ENCODE data around the gene PRXL2A. TPM values are rescaled to one million over a fixed set of nuclear protein-coding genes. Genes with fewer than 3 reads are reported as not detected.
"Not testable (repeated sequence)": the region's sequence is repeated elsewhere in the genome, so short reads cannot be mapped to it uniquely, and the experiment has no call there.

Gene PRXL2A
- total RNA-seq, 1 donor from 2014 or later, result 117 TPM

GRCh38 chr10:80468002-80468401 lies 59.7 kb downstream of the PRXL2A start:
- ATAC-seq (peak; percentile 84), DNase-seq (ENCODE audit: low spot score) (peak; percentile 21)
- intact Hi-C loops (cut with DNase I), result no loop called here

GRCh38 chr10:80468806-80469421 lies 60.6 kb downstream of the PRXL2A start:
- intact Hi-C loops (cut with DNase I), result no loop called here

GRCh38 chr10:80470266-80470665 lies 61.9 kb downstream of the PRXL2A start:
- intact Hi-C loops (cut with DNase I), result no loop called here
- DNase-seq (ENCODE audit: low spot score) (peak; percentile 31), ATAC-seq (no peak)

More at GRCh38 chr10:80468806-80469421, 60.6 kb downstream of the PRXL2A start:
- ATAC-seq (no peak), DNase-seq (ENCODE audit: low spot score) (peak; percentile 45)

- peak; percentile 30 for DNase-seq (ENCODE audit: low spot score)
- intact Hi-C loops (cut with DNase I), result no loop called here
- no peak for ATAC-seq
Observed at GRCh38 chr10:80471001-80471400, 62.6 kb downstream of the PRXL2A start.

GRCh38 chr10:80471715-80472233 lies 63.4 kb downstream of the PRXL2A start:
- ATAC-seq, result no peak
- intact Hi-C loops (cut with DNase I), result no loop called here
- peak; percentile 31 for DNase-seq (ENCODE audit: low spot score)

GRCh38 chr10:80472234-80473095 lies 64.1 kb downstream of the PRXL2A start:
- peak; percentile 30 for DNase-seq (ENCODE audit: low spot score)
- intact Hi-C loops (cut with DNase I), result no loop called here
- no peak for ATAC-seq

- intact Hi-C loops (cut with DNase I), result no loop called here
- ATAC-seq, result no peak
Observed at GRCh38 chr10:80473096-80473657, 64.8 kb downstream of the PRXL2A start.

GRCh38 chr10:80473692-80474596 lies 65.6 kb downstream of the PRXL2A start:
- no peak for ATAC-seq
- intact Hi-C loops (cut with DNase I), result no loop called here
- peak; percentile 37 for DNase-seq (ENCODE audit: low spot score)

More at GRCh38 chr10:80473096-80473657, 64.8 kb downstream of the PRXL2A start:
- DNase-seq (ENCODE audit: low spot score), result peak; percentile 53

GRCh38 chr10:80474597-80474910 lies 66.2 kb downstream of the PRXL2A start:
- intact Hi-C loops (cut with DNase I), result no loop called here
- DNase-seq (ENCODE audit: low spot score) (no peak), ATAC-seq (no peak)

- DNase-seq (ENCODE audit: low spot score), result peak; percentile 52
- intact Hi-C loops (cut with DNase I), result no loop called here
- no peak for ATAC-seq
Observed at GRCh38 chr10:80474941-80475340, 66.6 kb downstream of the PRXL2A start.

- DNase-seq (ENCODE audit: low spot score), result peak; percentile 13
- ATAC-seq; intact Hi-C loops (cut with DNase I): not testable (repeated sequence)
Observed at GRCh38 chr10:80475641-80476040, 67.3 kb downstream of the PRXL2A start.

GRCh38 chr10:80476685-80477084 lies 68.3 kb downstream of the PRXL2A start:
- ATAC-seq (peak; percentile 83), DNase-seq (ENCODE audit: low spot score) (peak; percentile 17)
- intact Hi-C loops (cut with DNase I), result no loop called here

GRCh38 chr10:80477813-80478212 lies 69.5 kb downstream of the PRXL2A start:
- DNase-seq (ENCODE audit: low spot score), result no peak
- no peak for ATAC-seq

GRCh38 chr10:80480373-80480772 lies 72.0 kb downstream of the PRXL2A start:
- intact Hi-C loops (cut with DNase I); ATAC-seq; DNase-seq (ENCODE audit: low spot score): not testable (repeated sequence)

More at GRCh38 chr10:80477813-80478212, 69.5 kb downstream of the PRXL2A start:
- intact Hi-C loops (cut with DNase I), result no loop called here

- peak; percentile 10 for DNase-seq (ENCODE audit: low spot score)
- no peak for ATAC-seq
- intact Hi-C loops (cut with DNase I), result no loop called here
Observed at GRCh38 chr10:80480852-80481251, 72.5 kb downstream of the PRXL2A start.

- intact Hi-C loops (cut with DNase I), result no loop called here
- ATAC-seq, result peak; percentile 72
- no peak for DNase-seq (ENCODE audit: low spot score)
Observed at GRCh38 chr10:80484243-80484642, 75.9 kb downstream of the PRXL2A start.

- ATAC-seq (no peak), DNase-seq (ENCODE audit: low spot score) (no peak)
- intact Hi-C loops (cut with DNase I), result no loop called here
Observed at GRCh38 chr10:80484676-80485075, 76.3 kb downstream of the PRXL2A start.

- intact Hi-C loops (cut with DNase I), result no loop called here
Observed at GRCh38 chr10:80485076-80485945, 77.0 kb downstream of the PRXL2A start.

More at GRCh38 chr10:80485076-80485945, 77.0 kb downstream of the PRXL2A start:
- DNase-seq (ENCODE audit: low spot score) (no peak), ATAC-seq (no peak)

Data from sciatic nerve (tissue), 2 donors.